22Rv1 (cell line): ENCODE results near the gene CASP2.

Source experiments
- CTCF ChIP-seq: fragments of 450-650 bp; IDR thresholded peaks from 2 replicates; pipeline ENCODE4 v1.5.1; 2017; ENCODE audit warnings: mild to moderate bottlenecking
- ZFX ChIP-seq: fragments of 450-650 bp; IDR thresholded peaks from 2 replicates; pipeline ENCODE4 v1.6.1; 2017; ENCODE audit warnings: antibody characterized with exemption, borderline replicate concordance

GRCh38 chr7:143272871-143273270, 15.3 kb upstream of the CASP2 start:
- no peak for TF ChIP-seq ZFX
- no peak for TF ChIP-seq CTCF
